Fibroblast of the aortic adventitia (primary cell): ENCODE measurements around the gene UNCX. TPM values are rescaled to one million over a fixed set of nuclear protein-coding genes. Genes with fewer than 3 reads are reported as not detected.

Experiments
- DNase-seq: peaks from one replicate; pipeline ENCODE4 v3.0.0-alpha.2; 2010; ENCODE audit warnings: low read depth
- H3K4me3 ChIP-seq: 2 replicates; pipeline ENCODE4 v1.5.1; 2011; ENCODE audit warnings: low read depth, mild to moderate bottlenecking, control low read depth, low read length, moderate library complexity
- CTCF ChIP-seq: IDR thresholded peaks from 2 replicates; pipeline ENCODE4 v1.5.1; 2011; ENCODE audit warnings: mild to moderate bottlenecking, low read length, control low read depth, inconsistent platforms; ENCODE audit not compliant: insufficient read depth
- total RNA-seq: library from RNA; depleted of rRNA; stranded (reverse); fragments of >200 nt; gene quantifications from 2 replicates; pipeline ENCODE4 v1.2.3, GENCODE V29; 2012; ENCODE audit warnings: low replicate concordance

UNCX gene
- total RNA-seq, 1 donor, result not detected

GRCh38 chr7:1246871-1247526 lies 14.3 kb downstream of the UNCX start:
- TF ChIP-seq CTCF, result no peak
- no peak for DNase-seq
- H3K4me3 ChIP-seq, result no peak overlapping the region

- no peak for DNase-seq
- no peak overlapping the region for H3K4me3 ChIP-seq
- TF ChIP-seq CTCF, result no peak
These were observed 14.9 kb downstream of the UNCX start for GRCh38 chr7:1247527-1248041.

DNA sequence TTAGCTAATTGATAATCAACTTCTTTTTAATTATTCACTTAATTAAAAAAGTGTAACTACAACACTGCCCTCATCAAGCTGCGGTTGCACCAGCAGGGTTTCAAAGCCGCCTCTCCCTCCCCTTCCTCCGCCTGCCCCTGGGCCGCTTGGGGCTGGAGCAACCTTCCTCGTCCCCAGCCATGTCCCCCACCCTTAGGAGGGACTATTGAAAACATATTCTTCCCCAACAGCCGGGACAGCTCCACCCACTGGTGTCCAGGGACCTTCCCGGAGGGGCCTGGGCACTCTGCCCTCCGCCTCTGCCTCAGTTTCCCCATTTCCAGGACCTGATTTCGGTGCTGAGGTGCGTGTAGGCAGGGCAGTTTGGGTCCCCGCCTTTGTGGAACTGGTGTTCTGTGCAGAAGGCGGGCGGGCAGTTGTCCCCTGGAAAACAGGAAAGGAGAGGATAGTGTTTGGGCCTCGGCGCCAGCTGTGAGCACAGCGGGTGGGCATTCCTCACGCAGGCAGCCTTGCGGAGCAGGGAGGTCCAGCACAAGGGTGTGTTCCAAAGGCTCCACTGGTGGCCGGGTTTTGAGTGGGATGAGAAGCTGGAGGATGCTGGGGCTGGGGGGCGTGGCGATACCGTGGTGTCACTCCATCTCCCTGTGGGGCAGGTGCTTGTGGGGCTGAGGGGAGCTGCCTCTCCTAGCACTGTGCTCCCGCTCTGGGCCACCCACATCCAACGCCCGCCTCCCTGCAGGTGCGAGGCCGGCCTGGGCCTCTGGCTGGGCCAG lies 15.7 kb downstream of the UNCX start:
- TF ChIP-seq CTCF, result no peak
- no peak overlapping the region for H3K4me3 ChIP-seq
- DNase-seq, result no peak

DNA sequence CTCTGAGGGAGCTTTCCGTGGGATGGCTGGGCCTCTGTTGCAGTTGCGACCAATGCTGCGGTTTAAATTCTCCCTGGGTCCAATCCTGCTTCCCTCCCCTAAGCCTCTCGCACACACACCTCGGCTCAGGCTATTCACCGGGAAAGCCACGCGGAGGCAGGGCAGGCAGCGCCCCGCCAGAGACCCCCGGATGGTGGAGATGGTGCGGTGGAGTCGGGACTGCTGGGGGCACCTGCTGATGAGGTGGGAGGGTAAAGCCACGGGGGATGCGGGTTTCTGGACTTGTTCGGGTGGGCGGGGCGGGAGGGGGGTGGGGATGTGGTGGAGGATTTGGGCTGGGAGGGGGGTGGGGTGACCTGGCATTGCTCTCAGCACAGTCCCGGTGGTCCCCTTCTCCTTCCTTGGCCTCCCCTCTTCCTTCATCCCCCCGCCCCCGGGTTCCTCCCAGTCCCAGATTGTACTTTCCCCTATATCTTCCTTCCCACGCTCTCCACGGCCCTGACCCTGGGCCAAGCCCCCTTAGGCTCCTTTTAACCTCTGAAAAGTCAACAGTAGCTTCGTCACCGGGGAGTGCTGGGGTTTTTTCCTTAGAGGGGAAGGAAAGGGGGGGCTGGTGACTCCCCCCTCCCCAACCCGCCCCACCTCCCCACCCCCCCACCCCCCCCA lies 16.4 kb downstream of the UNCX start:
- H3K4me3 ChIP-seq, result no peak overlapping the region
- no peak for DNase-seq
- no peak for TF ChIP-seq CTCF

GRCh38 chr7:1249731-1250130 lies 17.1 kb downstream of the UNCX start:
- H3K4me3 ChIP-seq, result no peak overlapping the region
- TF ChIP-seq CTCF, result no peak
- no peak for DNase-seq

DNA sequence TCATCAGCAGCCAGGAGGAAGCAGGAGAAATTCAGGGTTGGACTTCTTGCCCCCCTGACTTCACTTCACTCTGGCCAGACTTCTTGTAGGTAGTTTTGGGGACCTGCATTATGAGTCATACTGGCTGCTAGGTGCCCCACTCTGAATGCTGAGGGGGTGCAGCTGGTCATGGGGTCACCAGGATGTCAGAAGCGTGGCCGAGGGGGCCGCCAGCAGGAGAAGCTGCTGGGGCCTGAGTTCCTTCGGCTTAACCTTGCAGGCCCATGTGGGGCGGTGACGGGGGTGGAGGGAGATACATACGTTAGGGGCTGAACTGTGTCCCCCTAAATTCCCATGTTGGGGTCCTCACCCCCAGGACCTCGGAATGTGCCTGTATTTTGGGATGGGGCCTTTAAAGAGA lies 18.2 kb downstream of the UNCX start:
- TF ChIP-seq CTCF, result no peak
- no peak overlapping the region for H3K4me3 ChIP-seq
- no peak for DNase-seq
